NOMO-1 treated with dmso at 0.1 percent for 144 hours (cell line): ENCODE data around the gene FBXO40.

Source experiments
- DNase-seq: peaks from one replicate; lab custom pipeline; 2025; ENCODE audit not compliant: unreplicated experiment; lab: John Stamatoyannopoulos, UW

FBXO40 gene

GRCh38 chr3:121661376-121661775 is 68.2 kb downstream of the FBXO40 start:
- DNase-seq: no peak

- no peak for DNase-seq
These were observed 69.6 kb downstream of the FBXO40 start for GRCh38 chr3:121662742-121663141.

GRCh38 chr3:121663171-121663847 is 70.1 kb downstream of the FBXO40 start:
- no peak for DNase-seq

GRCh38 chr3:121665488-121665887 is 72.3 kb downstream of the FBXO40 start:
- DNase-seq: no peak

GRCh38 chr3:121667333-121667732 is 74.2 kb downstream of the FBXO40 start:
- DNase-seq: no peak

- no peak for DNase-seq
These were observed 77.5 kb downstream of the FBXO40 start for GRCh38 chr3:121670676-121671075.

- DNase-seq: no peak
These were observed 84.0 kb downstream of the FBXO40 start for GRCh38 chr3:121677141-121677540.
